ENCODE results near the gene RAB4A.
"Not testable (repeated sequence)": the region's sequence is repeated elsewhere in the genome, so short reads cannot be mapped to it uniquely, and the experiment has no call there.

RAB4A gene

GRCh38 chr1:229300099-229300757 lies 29.3 kb downstream of the RAB4A start:
- DNase-seq, result no peak

DNA sequence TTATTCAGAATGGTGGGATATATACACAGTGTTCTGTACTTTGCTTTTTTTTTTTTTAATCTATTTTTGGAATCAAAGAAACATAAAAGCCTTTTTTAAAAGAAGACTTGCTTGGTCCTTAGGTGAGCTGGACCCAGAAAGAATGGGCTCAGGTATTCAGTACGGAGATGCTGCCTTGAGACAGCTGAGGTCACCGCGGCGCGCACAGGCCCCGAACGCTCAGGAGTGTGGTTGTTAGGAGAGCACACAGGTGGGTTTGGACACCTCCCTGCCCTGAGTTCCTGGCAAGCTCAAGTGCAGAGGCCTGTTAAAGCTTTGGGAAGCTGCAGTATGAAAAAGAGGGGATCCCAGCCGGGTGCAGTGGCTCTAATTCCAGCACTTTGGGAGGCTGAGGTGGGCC lies 31.8 kb downstream of the RAB4A start:
- DNase-seq, result no peak

DNA sequence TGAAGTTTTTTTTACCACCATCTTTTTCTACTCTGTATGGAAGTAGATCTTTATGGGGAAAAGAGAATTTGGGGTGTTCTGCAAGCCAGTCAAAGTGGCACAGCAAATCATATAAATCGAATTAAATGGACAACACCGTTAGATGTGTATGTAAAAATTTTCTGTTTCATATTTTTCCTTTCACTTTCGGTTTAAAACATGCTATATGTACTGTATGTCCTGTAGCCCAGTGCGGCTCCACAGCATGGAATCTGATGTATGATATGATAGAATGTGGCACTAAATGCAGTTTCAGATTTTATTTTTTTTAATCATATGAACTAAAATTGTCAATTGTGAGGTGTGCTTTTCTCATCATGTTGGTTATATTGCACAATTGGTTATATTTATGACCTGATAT lies 32.9 kb downstream of the RAB4A start:
- DNase-seq, result no peak

DNA sequence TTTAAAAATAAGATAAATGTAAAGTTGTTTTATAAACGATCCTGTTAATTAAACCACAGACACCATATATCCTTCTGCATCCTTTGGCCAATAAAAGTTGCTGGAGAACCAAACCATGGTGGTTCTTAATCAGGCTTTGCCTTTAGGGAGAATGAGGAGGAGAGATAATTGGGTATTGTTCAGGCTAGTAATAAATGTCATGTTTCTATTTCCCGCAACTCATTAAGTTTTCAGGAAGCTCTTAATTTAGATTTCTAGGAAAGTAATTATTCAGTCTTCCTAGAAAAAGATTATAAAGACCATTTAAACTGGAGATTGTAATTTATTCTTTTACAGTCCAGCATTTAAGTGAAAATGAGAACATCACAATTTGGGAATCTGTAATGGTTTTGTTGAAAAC lies 34.5 kb downstream of the RAB4A start:
- no peak for DNase-seq

DNA sequence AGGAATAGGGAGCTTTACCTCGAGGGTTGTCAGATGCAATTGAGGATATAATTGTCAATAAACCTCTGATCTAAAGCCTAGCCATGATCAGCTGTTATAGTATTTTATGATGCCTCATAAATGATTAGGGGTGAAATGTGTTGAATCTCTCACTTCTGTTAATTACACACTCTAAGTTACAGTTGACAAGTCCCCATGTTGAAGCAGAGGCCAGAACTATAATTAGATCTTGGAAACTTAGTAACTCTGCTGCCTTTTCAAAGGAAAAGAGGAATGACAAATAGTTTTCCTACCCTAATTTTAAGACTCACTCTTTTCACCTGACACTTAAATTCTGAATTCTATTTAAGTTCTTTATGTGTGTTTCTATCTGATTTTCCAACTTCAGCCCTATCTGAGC lies 38.2 kb downstream of the RAB4A start:
- no peak for DNase-seq

DNA sequence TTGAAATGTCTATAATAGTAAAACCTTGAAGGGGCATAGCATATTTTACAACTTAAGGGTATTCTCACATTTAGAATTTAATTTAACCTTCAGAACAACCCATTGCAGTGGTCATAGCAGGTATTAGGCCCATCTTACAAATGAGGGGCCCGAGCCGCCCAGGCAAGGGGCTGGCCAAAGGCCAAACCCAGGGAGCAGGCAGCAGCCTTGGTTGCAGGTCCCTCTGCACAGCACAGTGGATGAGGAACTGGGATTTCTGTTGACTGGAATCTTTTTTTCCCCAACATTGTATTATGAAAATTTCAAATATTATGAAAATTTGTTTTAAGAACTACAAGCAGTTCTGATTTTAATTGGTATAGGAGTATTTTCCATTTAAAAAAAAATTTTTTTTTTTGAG lies 38.8 kb downstream of the RAB4A start:
- DNase-seq, result no peak

GRCh38 chr1:229310833-229311232 lies 39.9 kb downstream of the RAB4A start:
- no peak for DNase-seq

GRCh38 chr1:229316166-229316565 lies 45.3 kb downstream of the RAB4A start:
- DNase-seq, result no peak

DNA sequence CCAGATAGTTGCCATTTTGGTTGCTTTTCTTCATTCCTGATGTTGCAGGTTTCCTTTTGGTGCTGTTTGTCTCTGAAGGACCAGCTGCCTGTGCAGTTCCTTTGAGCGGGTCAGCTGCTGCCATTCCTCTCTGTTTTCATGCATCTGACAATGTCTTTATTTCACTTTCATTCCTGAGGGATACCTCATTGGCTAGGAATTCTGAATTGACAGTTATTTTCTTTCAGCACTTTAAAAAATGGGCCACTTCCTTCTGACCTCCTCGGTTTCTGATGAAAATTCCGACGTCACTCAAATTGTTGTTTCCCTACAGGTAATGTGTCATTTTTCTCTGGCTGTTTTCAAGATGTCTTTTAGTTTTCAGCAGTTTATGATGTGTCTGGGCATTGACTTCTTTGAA lies 47.1 kb downstream of the RAB4A start:
- no peak for DNase-seq

DNA sequence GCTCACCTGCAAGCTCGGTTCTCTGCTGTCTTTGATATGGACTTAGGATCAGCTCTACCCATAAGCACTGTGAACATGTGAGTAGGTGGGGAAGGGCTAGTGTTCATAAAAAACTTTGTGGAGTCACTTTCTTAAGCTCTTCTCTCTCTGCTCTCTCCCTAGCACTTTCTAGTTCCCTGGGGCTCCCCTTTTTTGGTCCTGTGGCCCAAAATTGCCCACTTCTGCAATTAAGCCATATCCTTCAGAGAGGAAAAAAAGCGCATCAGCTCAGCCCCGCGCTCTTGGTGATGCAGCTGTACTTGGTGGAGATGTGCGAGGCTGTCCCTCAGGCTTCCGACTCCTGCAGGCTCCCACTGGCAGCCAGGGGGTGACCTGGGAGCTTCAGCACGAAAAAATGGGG lies 48.6 kb downstream of the RAB4A start:
- no peak for DNase-seq

GRCh38 chr1:229323201-229323600 lies 52.3 kb downstream of the RAB4A start:
- DNase-seq, result no peak

DNA sequence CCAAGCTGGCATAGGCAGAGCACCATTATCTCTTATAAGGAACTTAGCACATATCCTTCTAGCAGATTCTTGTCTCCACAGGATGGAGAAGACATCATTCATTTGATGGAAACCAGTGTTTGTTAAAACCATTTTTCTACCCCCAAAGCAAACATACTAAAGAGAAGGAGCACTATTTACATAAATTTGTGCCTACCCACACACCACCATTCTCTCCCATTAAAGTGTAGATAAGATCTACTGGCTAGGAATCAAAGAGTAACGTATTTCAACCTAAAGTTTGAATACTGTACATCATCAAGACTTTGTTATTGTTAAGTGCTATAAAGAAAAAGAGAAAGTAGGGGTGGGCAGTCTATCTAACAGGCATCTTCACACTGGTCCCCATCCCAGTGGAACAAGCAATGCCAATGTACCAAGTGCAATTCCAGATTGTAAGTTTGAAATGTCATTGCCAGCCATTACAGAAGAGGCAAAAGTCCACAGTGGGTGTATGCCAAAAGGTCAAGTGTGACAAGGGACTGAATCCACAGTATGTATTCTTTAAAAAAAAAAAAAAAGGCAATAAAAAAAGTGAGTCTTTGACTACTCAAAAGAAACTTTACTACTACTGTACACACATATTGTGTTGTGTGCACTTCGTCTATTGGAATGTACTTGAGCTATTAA lies 53.1 kb downstream of the RAB4A start:
- DNase-seq, result no peak

DNA sequence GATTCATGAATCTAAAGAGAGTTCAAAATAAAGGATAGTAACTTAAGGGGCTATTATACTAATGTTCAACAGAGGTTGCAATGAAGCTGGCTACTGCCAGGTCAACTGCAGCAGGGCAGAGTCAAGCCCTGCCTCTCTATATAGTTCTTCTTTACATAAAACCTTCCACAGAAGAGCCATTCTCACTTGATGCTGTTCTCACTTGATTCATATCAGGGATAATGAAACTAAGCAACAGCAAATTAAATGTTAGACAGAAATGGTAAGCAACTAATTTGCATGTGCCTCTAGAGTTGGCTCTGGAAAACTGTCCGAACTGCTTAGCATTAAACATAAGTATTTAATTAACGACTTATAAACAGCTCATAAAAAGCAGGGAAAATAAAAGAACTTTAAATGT lies 54.5 kb downstream of the RAB4A start:
- no peak for DNase-seq

DNA sequence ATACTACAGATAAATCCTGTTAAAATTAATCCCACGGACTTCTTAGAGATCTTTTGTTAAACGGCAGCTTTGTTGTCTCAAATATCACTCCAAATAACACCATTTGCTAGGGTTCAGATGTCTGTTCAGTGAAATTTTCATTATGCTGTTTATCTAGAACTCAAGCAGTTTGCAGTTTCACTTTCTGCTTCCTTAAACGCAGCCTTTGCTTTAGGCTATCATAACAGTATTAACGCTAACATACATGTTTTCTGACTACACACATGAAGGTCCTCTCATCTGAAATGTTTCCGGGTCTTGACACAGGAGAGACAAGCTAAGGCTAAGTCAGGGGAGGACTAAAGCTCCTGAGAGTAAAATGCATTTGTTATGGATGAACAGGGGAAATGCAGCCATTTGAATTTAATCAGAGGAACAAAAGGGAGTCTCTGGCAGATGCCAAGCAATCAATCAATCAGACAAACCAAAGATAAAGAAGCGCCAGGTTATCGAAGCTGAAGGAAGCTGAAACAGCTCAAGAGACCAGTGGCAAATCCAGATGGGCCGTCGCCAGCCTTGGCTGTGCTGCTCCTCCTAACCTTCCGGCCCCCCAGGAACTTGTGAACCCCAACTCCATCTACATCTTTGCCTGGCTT lies 55.1 kb downstream of the RAB4A start:
- DNase-seq, result no peak

GRCh38 chr1:229326601-229327000 lies 55.7 kb downstream of the RAB4A start:
- no peak for DNase-seq

DNA sequence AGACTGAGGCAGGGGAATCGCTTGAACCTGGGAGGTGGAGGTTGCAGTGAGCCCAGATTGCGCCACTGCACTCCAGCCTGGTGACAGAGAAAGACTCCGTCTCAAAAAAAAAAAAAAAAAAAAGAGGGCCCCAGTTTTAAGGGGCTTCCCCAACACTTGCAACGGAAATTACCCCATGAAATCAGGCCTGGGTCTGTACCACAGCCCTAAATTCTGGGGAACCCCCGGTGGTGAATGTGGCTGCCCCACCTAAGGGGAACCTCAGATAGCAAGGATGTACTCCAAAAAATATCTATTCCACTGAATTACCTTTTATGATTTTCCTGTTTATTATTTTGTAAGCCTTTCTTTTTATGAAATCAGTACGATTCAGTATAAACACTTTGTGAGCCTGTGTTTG lies 56.9 kb downstream of the RAB4A start:
- DNase-seq, result not testable (repeated sequence)

GRCh38 chr1:229328598-229329362 lies 57.9 kb downstream of the RAB4A start:
- DNase-seq, result no peak

- DNase-seq, result no peak
Measured at GRCh38 chr1:229334269-229334668, 63.4 kb downstream of the RAB4A start.

DNA sequence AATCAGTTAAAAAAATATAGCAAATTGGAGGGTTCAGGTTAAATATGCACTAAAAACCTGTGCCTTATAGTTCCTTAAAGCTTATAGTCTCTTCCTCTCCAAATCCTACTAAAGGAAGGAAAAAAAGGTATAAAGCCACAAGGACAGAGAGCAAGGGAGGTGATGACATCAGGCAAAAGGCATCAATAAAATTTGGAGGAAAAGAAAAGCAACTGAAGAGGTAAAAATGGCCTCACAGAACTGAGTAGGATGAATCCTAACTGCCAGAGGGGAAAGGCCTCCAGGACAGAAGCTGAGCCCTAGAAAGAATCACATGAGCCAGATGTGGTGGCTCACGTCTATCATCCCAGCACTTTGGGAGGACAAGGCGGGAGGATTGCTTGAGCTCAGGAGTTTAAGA lies 63.8 kb downstream of the RAB4A start:
- DNase-seq, result no peak

DNA sequence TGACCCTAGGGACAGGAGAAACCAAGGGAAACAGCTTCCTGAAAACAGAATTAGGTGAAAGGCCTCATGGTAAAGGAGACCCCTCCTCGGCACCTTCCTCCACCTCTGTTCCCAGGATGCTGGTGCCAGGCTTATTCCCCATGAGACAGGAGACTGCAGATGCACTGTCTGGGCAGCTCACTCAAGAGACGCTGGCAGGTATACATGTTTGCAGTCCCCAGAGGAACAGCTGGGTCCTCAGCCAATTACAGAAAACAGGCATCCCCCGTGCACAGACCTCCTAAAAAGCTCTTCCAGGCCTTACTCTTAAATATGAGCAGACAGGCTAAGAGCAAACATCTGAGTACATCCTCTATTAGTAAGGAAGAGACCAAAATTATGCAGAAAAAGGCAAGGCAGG lies 65.4 kb downstream of the RAB4A start:
- no peak for DNase-seq

DNA sequence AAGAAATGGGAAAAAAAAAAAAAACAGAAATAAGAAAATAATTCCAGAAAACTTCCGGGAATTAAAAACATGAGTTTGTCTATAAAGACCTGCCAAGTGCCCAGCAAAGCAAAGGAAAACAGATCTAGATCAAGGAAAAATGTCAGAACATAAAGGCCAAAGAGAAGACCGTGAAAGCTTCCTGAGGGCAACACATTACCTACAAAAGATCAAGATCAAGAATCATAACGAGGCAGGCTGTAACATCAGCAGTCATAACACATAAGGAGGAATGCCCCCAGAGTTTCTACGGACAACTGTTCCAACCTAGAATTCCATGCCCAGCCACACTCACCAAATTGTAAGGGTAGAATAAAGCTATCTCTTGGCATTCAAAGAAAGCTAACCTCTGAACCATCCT lies 68.2 kb downstream of the RAB4A start:
- DNase-seq, result no peak

DNA sequence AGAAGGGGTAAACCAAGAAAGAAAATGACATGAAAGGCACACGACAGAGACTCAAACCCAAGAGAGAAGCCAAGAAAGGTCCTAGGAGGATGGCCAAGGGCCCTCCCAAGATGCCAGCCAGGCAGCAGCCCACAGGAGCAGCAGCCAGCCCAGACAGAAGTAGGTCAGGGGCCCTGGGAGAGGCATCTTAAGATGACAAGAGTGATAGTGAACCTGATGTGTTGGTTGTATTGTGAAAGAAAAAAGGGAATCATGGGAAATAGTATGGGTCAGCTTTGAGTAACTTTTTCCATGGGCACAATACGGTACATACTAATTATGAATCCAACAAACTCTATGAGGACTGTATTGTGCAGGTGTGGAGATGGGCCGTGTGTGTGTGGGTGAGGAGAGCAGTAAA lies 68.6 kb downstream of the RAB4A start:
- no peak for DNase-seq

DNA sequence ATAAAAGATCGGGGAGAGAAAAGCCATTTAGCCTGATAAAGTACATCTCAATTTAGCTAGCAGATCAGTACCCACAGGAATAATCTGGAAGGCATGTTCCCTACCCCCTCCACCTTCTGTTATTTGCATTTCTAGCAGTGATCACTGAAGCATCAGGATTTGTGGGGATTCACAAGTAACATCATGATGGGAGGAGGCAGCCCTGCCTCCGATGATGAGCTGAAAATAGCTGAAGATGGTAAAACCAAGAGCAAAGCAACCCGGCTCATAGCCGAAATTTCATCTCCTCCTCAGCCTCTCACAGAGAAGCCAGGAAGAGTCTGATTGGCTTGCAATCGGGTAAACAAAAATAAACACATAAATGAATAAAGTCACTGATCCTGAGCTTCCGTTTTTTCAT lies 69.6 kb downstream of the RAB4A start:
- no peak for DNase-seq

Data from bone marrow (tissue), 2 donors.